HepG2 (cell line): ENCODE results near the gene EIF4H. TPM values are rescaled to one million over a fixed set of nuclear protein-coding genes. Genes with fewer than 3 reads are reported as not detected.

ENCODE experiments used
- AGO1 ChIP-seq: fragments of 200-400 bp; formaldehyde crosslinking; IDR thresholded peaks from 2 replicates; pipeline ENCODE4 v1.6.1; 2017; ENCODE audit warnings: mild to moderate bottlenecking, low read depth, low read length, moderate library complexity; ENCODE audit not compliant: poor library complexity, severe bottlenecking
- ATF6 ChIP-seq: sonication (generic); formaldehyde crosslinking; conservative IDR thresholded peaks from 2 replicates; pipeline ENCODE4 v1.4.0; 2020; ENCODE audit warnings: missing genetic modification reagents
- BCLAF1 ChIP-seq: fragments of 450-650 bp; IDR thresholded peaks from 2 replicates; pipeline ENCODE4 v1.6.1; 2017; ENCODE audit warnings: mild to moderate bottlenecking
- DRAP1 ChIP-seq: IDR thresholded peaks from 2 replicates; pipeline ENCODE4 v1.6.1; 2016; ENCODE audit warnings: missing genetic modification reagents, missing compliant biosample characterization
- HOXA9 ChIP-seq: sonication (generic); formaldehyde crosslinking; IDR thresholded peaks from 2 replicates; pipeline ENCODE4 v1.8.1; 2022; ENCODE audit warnings: missing genetic modification reagents, mild to moderate bottlenecking, moderate library complexity, borderline replicate concordance
- LCORL ChIP-seq, 2 experiments: fragments of 450-650 bp in 1 of 2; sonication (generic) in 1 of 2; formaldehyde crosslinking in 1 of 2; IDR thresholded peaks; 2 replicates each; pipeline versions ENCODE4 v1.5.0 to v1.6.1; 2017 to 2020; ENCODE audit warnings: antibody characterized with exemption in 1 of 2, missing genetic modification reagents in 1 of 2
- MBD4 ChIP-seq: IDR thresholded peaks from 2 replicates; pipeline ENCODE4 v1.6.1; 2012; ENCODE audit warnings: low read length, inconsistent platforms, borderline replicate concordance
- MTF1 ChIP-seq: sonication (generic); formaldehyde crosslinking; IDR thresholded peaks from 2 replicates; pipeline ENCODE4 v1.5.0; 2020; ENCODE audit warnings: missing genetic modification reagents
- ZNF503 ChIP-seq: sonication (generic); formaldehyde crosslinking; IDR thresholded peaks from 2 replicates; pipeline ENCODE4 v1.4.0; 2020; ENCODE audit warnings: missing genetic modification reagents
- ZNF709 ChIP-seq: sonication (generic); formaldehyde crosslinking; IDR thresholded peaks from 2 replicates; pipeline ENCODE4 v1.5.0; 2020; ENCODE audit warnings: mild to moderate bottlenecking, missing genetic modification reagents
- polyA plus RNA-seq, 8 experiments: library from polyadenylated mRNA; depleted of rRNA in 3 of 8; stranded (reverse) in 7 of 8; unstranded in 1 of 8; fragments of >200 nt; fragmentation: Illumina TruSeq in 4 of 8; extraction: Trizol in 4 of 8; gene quantifications; 2 replicates each; pipeline versions ENCODE4 v1.2.1 to v1.2.3, GENCODE V29; 2011 to 2016; ENCODE audit warnings: low read depth in 4 of 8, missing spikeins in 1 of 8, mixed read lengths in 1 of 8; ENCODE audit not compliant: insufficient read depth in 1 of 8
- total RNA-seq, 5 experiments: library from RNA; depleted of rRNA; stranded (reverse); fragments of >200 nt; fragmentation: Illumina TruSeq; extraction: Trizol; gene quantifications; 2 replicates each; pipeline ENCODE4 v1.2.3, GENCODE V29; 2016; ENCODE audit warnings: low read depth in 1 of 5
- TF ChIP-seq, protein P1 (sequence below), 2 experiments: fragments of 450-650 bp in 1 of 2; sonication (generic) in 1 of 2; formaldehyde crosslinking; IDR thresholded peaks; 2 replicates each; pipeline versions ENCODE4 v1.5.0 to v1.8.0; 2020 to 2022; ENCODE audit warnings: mild to moderate bottlenecking in 1 of 2, missing genetic modification reagents in 1 of 2
- TF ChIP-seq, protein P2 (sequence below): sonication (generic); formaldehyde crosslinking; IDR thresholded peaks from 2 replicates; pipeline ENCODE4 v1.5.1; 2020; ENCODE audit warnings: missing genetic modification reagents, mild to moderate bottlenecking, borderline replicate concordance

EIF4H gene
- total and polyA plus RNA-seq, 2 of the 13 experiments (the other 11 are each of a cell fraction or from before 2014, with no cell fraction given): 232 to 321 TPM

GRCh38 chr7:74225400-74225799, 51.2 kb downstream of the EIF4H start (continued):
- TF ChIP-seq ZNF503 (CRISPR knock-in tag): no peak
- no peak for TF ChIP-seq LCORL (IDR thresholded peaks at IDR 0.05)
- TF ChIP-seq LCORL (CRISPR knock-in tag; IDR thresholded peaks at IDR 0.05): no peak
- TF ChIP-seq ATF6 (CRISPR knock-in tag): no peak
- TF ChIP-seq, protein P1, sequence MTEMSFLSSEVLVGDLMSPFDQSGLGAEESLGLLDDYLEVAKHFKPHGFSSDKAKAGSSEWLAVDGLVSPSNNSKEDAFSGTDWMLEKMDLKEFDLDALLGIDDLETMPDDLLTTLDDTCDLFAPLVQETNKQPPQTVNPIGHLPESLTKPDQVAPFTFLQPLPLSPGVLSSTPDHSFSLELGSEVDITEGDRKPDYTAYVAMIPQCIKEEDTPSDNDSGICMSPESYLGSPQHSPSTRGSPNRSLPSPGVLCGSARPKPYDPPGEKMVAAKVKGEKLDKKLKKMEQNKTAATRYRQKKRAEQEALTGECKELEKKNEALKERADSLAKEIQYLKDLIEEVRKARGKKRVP (CRISPR knock-in tag; IDR thresholded peaks at IDR 0.05): no peak
- no peak for TF ChIP-seq ZNF709 (CRISPR knock-in tag)
- TF ChIP-seq, protein P2, sequence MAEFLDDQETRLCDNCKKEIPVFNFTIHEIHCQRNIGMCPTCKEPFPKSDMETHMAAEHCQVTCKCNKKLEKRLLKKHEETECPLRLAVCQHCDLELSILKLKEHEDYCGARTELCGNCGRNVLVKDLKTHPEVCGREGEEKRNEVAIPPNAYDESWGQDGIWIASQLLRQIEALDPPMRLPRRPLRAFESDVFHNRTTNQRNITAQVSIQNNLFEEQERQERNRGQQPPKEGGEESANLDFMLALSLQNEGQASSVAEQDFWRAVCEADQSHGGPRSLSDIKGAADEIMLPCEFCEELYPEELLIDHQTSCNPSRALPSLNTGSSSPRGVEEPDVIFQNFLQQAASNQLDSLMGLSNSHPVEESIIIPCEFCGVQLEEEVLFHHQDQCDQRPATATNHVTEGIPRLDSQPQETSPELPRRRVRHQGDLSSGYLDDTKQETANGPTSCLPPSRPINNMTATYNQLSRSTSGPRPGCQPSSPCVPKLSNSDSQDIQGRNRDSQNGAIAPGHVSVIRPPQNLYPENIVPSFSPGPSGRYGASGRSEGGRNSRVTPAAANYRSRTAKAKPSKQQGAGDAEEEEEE: no peak
- no peak for TF ChIP-seq AGO1
- TF ChIP-seq MBD4: no peak
- no peak for TF ChIP-seq HOXA9 (CRISPR knock-in tag)
- no peak for TF ChIP-seq DRAP1 (CRISPR knock-in tag)
- TF ChIP-seq BCLAF1: no peak
- TF ChIP-seq MTF1: no peak
